ENCODE data around the gene SLC44A1. TPM values are rescaled to one million over a fixed set of nuclear protein-coding genes. Genes with fewer than 3 reads are reported as not detected.

SLC44A1 gene
- total and polyA plus RNA-seq, 5 donors from 2014 or later, result 5.8 to 19.8 (median 13.4) TPM

DNA sequence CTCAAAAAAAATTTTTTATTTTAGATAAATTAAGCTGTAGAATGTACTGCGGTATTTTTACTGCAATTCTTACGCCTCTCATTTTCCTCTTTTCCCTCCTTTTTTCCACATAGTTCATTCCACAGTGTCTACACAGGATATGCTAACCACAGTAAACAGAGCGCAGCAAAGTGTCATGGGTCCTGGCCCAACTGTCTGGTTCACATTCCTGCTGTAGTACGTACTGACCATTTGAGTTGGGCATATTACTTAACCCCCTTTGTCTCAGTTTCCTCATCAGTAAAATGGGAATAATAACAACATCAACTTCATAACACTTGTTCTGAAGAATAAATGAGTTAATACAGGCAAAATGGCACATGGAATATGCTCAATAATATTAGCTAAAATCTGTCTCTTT, 41.6 kb downstream of the SLC44A1 start:
- DNase-seq (no peak), ATAC-seq (ENCODE audit: low read depth in 2 of 2) (no peak)
- H3K4me3 Mint-ChIP-seq, result no peak overlapping the region
- H3K9me3 Mint-ChIP-seq, result no peaks in the 10 kb centered on the region
- Histone ChIP-seq H3K4me3 (ENCODE audit: low read depth, low read length) (no peak overlapping the region), H3K27me3 (ENCODE audit: control insufficient read depth, insufficient read depth, low read length) (no peaks in the 10 kb centered on the region), H3K27ac (ENCODE audit: insufficient read depth, low read length, poor library complexity, severe bottlenecking) (no peak overlapping the region), H3K4me1 (ENCODE audit: control insufficient read depth, insufficient read depth, low read length, poor library complexity, severe bottlenecking) (no peaks in the 10 kb centered on the region), H3K36me3 (ENCODE audit: control insufficient read depth, insufficient read depth, low read length) (no peaks in the 10 kb centered on the region), H3K9me3 (ENCODE audit: control insufficient read depth in 2 of 2, low read length in 2 of 2) (no peaks in the 10 kb centered on the region)
- no peaks in the 10 kb centered on the region for H3K36me3 Mint-ChIP-seq
- H3K27ac Mint-ChIP-seq, result no peak overlapping the region
- H3K4me1 Mint-ChIP-seq, result peaks cover 0 to 18% (median 13%) of the 10 kb centered on the region in 4 donors
- no peaks in the 10 kb centered on the region for H3K27me3 Mint-ChIP-seq

DNA sequence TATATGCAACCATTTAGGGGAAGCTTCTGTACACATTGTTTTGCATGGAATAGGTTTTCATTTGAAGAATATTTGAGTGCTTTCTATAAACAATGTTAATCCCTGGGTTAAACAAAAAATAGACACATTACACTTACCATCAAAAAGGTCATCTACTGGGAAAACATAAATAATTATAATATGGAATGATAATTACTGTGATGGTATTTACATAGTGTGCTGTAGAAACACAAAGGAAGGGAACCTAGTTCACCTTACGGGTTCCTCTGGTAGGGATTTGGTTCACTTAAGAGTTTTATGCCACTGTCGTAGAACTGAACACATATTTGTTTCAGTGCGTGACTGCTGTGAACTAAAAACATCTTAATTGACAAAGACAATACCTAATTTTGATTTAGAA, 44.9 kb downstream of the SLC44A1 start:
- H3K27ac Mint-ChIP-seq, result no peak overlapping the region
- DNase-seq (no peak), ATAC-seq (ENCODE audit: low read depth in 2 of 2) (no peak)
- H3K27me3 Mint-ChIP-seq, result no peaks in the 10 kb centered on the region
- H3K4me1 Mint-ChIP-seq, result peaks cover 0 to 15% (median 8%) of the 10 kb centered on the region in 4 donors
- H3K36me3 Mint-ChIP-seq, result no peaks in the 10 kb centered on the region
- H3K4me3 Mint-ChIP-seq, result no peak overlapping the region
- Histone ChIP-seq H3K36me3 (ENCODE audit: control insufficient read depth, insufficient read depth, low read length) (no peaks in the 10 kb centered on the region), H3K27me3 (ENCODE audit: control insufficient read depth, insufficient read depth, low read length) (no peaks in the 10 kb centered on the region), H3K4me1 (ENCODE audit: control insufficient read depth, insufficient read depth, low read length, poor library complexity, severe bottlenecking) (no peaks in the 10 kb centered on the region), H3K4me3 (ENCODE audit: low read depth, low read length) (no peak overlapping the region), H3K9me3 (ENCODE audit: control insufficient read depth in 2 of 2, low read length in 2 of 2) (no peaks in the 10 kb centered on the region), H3K27ac (ENCODE audit: insufficient read depth, low read length, poor library complexity, severe bottlenecking) (no peak overlapping the region)
- H3K9me3 Mint-ChIP-seq, result no peaks in the 10 kb centered on the region

- H3K4me3 Mint-ChIP-seq, result no peak overlapping the region
- no peaks in the 10 kb centered on the region for H3K36me3 Mint-ChIP-seq
- no peaks in the 10 kb centered on the region for H3K9me3 Mint-ChIP-seq
- no peaks in the 10 kb centered on the region for H3K27me3 Mint-ChIP-seq
- H3K27ac Mint-ChIP-seq, result no peak overlapping the region
- DNase-seq, result no peak
- no peak overlapping the region for H3K27ac ChIP-seq (ENCODE audit: insufficient read depth, low read length, poor library complexity, severe bottlenecking)
- no peaks in the 10 kb centered on the region for H3K27me3 ChIP-seq (ENCODE audit: control insufficient read depth, insufficient read depth, low read length)
- H3K4me1 Mint-ChIP-seq, result peaks cover 0 to 17% (median 11%) of the 10 kb centered on the region in 4 donors
- no peak for ATAC-seq (ENCODE audit: low read depth in 2 of 2)
- H3K4me1 ChIP-seq (ENCODE audit: control insufficient read depth, insufficient read depth, low read length, poor library complexity, severe bottlenecking), result no peaks in the 10 kb centered on the region
- H3K4me3 ChIP-seq (ENCODE audit: low read depth, low read length), result no peak overlapping the region
- no peaks in the 10 kb centered on the region for H3K9me3 ChIP-seq (ENCODE audit: control insufficient read depth in 2 of 2, low read length in 2 of 2)
- H3K36me3 ChIP-seq (ENCODE audit: control insufficient read depth, insufficient read depth, low read length), result no peaks in the 10 kb centered on the region
Measured at GRCh38 chr9:105290418-105290817, 46.0 kb downstream of the SLC44A1 start.

GRCh38 chr9:105290954-105291353, 46.5 kb downstream of the SLC44A1 start:
- Histone ChIP-seq H3K4me3 (ENCODE audit: low read depth, low read length) (no peak overlapping the region), H3K9me3 (ENCODE audit: control insufficient read depth in 2 of 2, low read length in 2 of 2) (no peaks in the 10 kb centered on the region), H3K36me3 (ENCODE audit: control insufficient read depth, insufficient read depth, low read length) (no peaks in the 10 kb centered on the region), H3K27me3 (ENCODE audit: control insufficient read depth, insufficient read depth, low read length) (no peaks in the 10 kb centered on the region), H3K27ac (ENCODE audit: insufficient read depth, low read length, poor library complexity, severe bottlenecking) (no peak overlapping the region), H3K4me1 (ENCODE audit: control insufficient read depth, insufficient read depth, low read length, poor library complexity, severe bottlenecking) (no peaks in the 10 kb centered on the region)
- ATAC-seq (ENCODE audit: low read depth in 2 of 2) (no peak), DNase-seq (no peak)
- H3K4me3 Mint-ChIP-seq, result no peak overlapping the region
- H3K27ac Mint-ChIP-seq, result no peak overlapping the region
- no peaks in the 10 kb centered on the region for H3K9me3 Mint-ChIP-seq
- peaks cover 0 to 15% (median 11%) of the 10 kb centered on the region in 4 donors for H3K4me1 Mint-ChIP-seq
- no peaks in the 10 kb centered on the region for H3K27me3 Mint-ChIP-seq
- no peaks in the 10 kb centered on the region for H3K36me3 Mint-ChIP-seq

DNA sequence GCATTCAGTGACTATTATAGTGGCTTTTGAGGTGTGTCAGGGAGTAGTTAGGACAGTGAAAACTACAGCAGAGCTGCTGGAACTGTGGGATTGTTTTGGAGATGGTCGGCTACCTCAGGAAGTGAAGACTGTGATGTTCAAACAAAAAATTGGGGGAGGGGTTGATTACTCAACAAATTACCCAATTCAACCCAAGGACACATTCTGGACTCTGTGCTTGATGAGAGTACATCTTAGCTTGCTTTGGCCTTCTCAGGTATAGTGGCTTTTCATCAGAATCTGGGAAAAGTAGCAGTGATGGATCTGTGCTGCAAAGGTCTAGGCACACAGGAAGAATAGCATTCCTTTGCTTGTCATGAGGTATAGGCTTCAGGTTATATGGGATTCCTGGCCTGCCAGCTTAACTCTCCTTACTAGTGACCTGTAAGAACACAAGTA, 47.0 kb downstream of the SLC44A1 start:
- ATAC-seq (ENCODE audit: low read depth in 2 of 2), result no peak
- Mint-ChIP-seq H3K4me1 (peaks cover 0 to 15% (median 10%) of the 10 kb centered on the region in 4 donors), H3K36me3 (no peaks in the 10 kb centered on the region), H3K9me3 (no peaks in the 10 kb centered on the region), H3K4me3 (no peak overlapping the region), H3K27ac (no peak overlapping the region), H3K27me3 (no peaks in the 10 kb centered on the region)
- DNase-seq, result no peak
- H3K4me3 ChIP-seq (ENCODE audit: low read depth, low read length), result no peak overlapping the region
- no peaks in the 10 kb centered on the region for H3K9me3 ChIP-seq (ENCODE audit: control insufficient read depth in 2 of 2, low read length in 2 of 2)
- no peak overlapping the region for H3K27ac ChIP-seq (ENCODE audit: insufficient read depth, low read length, poor library complexity, severe bottlenecking)
- H3K27me3 ChIP-seq (ENCODE audit: control insufficient read depth, insufficient read depth, low read length), result no peaks in the 10 kb centered on the region
- no peaks in the 10 kb centered on the region for H3K4me1 ChIP-seq (ENCODE audit: control insufficient read depth, insufficient read depth, low read length, poor library complexity, severe bottlenecking)
- H3K36me3 ChIP-seq (ENCODE audit: control insufficient read depth, insufficient read depth, low read length), result no peaks in the 10 kb centered on the region

- H3K4me3 ChIP-seq (ENCODE audit: low read depth, low read length), result no peak overlapping the region
- no peaks in the 10 kb centered on the region for H3K4me1 ChIP-seq (ENCODE audit: control insufficient read depth, insufficient read depth, low read length, poor library complexity, severe bottlenecking)
- H3K27me3 ChIP-seq (ENCODE audit: control insufficient read depth, insufficient read depth, low read length), result no peaks in the 10 kb centered on the region
- H3K27ac ChIP-seq (ENCODE audit: insufficient read depth, low read length, poor library complexity, severe bottlenecking), result no peak overlapping the region
- no peak for ATAC-seq (ENCODE audit: low read depth in 2 of 2)
- H3K9me3 Mint-ChIP-seq, result no peaks in the 10 kb centered on the region
- H3K27me3 Mint-ChIP-seq, result no peaks in the 10 kb centered on the region
- no peaks in the 10 kb centered on the region for H3K36me3 ChIP-seq (ENCODE audit: control insufficient read depth, insufficient read depth, low read length)
- H3K27ac Mint-ChIP-seq, result no peak overlapping the region
- H3K9me3 ChIP-seq (ENCODE audit: control insufficient read depth in 2 of 2, low read length in 2 of 2), result no peaks in the 10 kb centered on the region
- H3K36me3 Mint-ChIP-seq, result no peaks in the 10 kb centered on the region
- peaks cover 0 to 15% (median 10%) of the 10 kb centered on the region in 4 donors for H3K4me1 Mint-ChIP-seq
- no peak overlapping the region for H3K4me3 Mint-ChIP-seq
- no peak for DNase-seq
Measured at GRCh38 chr9:105291938-105292337, 47.5 kb downstream of the SLC44A1 start.

- H3K4me1 Mint-ChIP-seq, result peaks cover 0 to 12% (median 10%) of the 10 kb centered on the region in 4 donors
- no peaks in the 10 kb centered on the region for H3K4me1 ChIP-seq (ENCODE audit: control insufficient read depth, insufficient read depth, low read length, poor library complexity, severe bottlenecking)
- no peak overlapping the region for H3K4me3 ChIP-seq (ENCODE audit: low read depth, low read length)
- no peaks in the 10 kb centered on the region for H3K27me3 Mint-ChIP-seq
- H3K9me3 Mint-ChIP-seq, result no peaks in the 10 kb centered on the region
- no peaks in the 10 kb centered on the region for H3K36me3 Mint-ChIP-seq
- no peak overlapping the region for H3K27ac ChIP-seq (ENCODE audit: insufficient read depth, low read length, poor library complexity, severe bottlenecking)
- ATAC-seq (ENCODE audit: low read depth in 2 of 2), result no peak
- H3K27ac Mint-ChIP-seq, result no peak overlapping the region
- no peaks in the 10 kb centered on the region for H3K36me3 ChIP-seq (ENCODE audit: control insufficient read depth, insufficient read depth, low read length)
- no peaks in the 10 kb centered on the region for H3K27me3 ChIP-seq (ENCODE audit: control insufficient read depth, insufficient read depth, low read length)
- no peak for DNase-seq
- no peak overlapping the region for H3K4me3 Mint-ChIP-seq
- no peaks in the 10 kb centered on the region for H3K9me3 ChIP-seq (ENCODE audit: control insufficient read depth in 2 of 2, low read length in 2 of 2)
Measured at GRCh38 chr9:105293408-105293807, 49.0 kb downstream of the SLC44A1 start.

GRCh38 chr9:105295201-105295550, 50.7 kb downstream of the SLC44A1 start:
- Mint-ChIP-seq H3K27ac (no peak overlapping the region), H3K36me3 (peaks cover 13% of the 10 kb centered on the region), H3K4me1 (peaks cover 0 to 12% (median 10%) of the 10 kb centered on the region in 4 donors), H3K9me3 (no peaks in the 10 kb centered on the region), H3K4me3 (no peak overlapping the region), H3K27me3 (no peaks in the 10 kb centered on the region)
- H3K4me1 ChIP-seq (ENCODE audit: control insufficient read depth, insufficient read depth, low read length, poor library complexity, severe bottlenecking), result no peaks in the 10 kb centered on the region
- H3K36me3 ChIP-seq (ENCODE audit: control insufficient read depth, insufficient read depth, low read length), result peaks cover 4% of the 10 kb centered on the region
- H3K27me3 ChIP-seq (ENCODE audit: control insufficient read depth, insufficient read depth, low read length), result no peaks in the 10 kb centered on the region
- DNase-seq (no peak), ATAC-seq (ENCODE audit: low read depth in 2 of 2) (no peak)
- no peak overlapping the region for H3K4me3 ChIP-seq (ENCODE audit: low read depth, low read length)
- no peaks in the 10 kb centered on the region for H3K9me3 ChIP-seq (ENCODE audit: control insufficient read depth in 2 of 2, low read length in 2 of 2)
- H3K27ac ChIP-seq (ENCODE audit: insufficient read depth, low read length, poor library complexity, severe bottlenecking), result no peak overlapping the region

Measured in CD4-positive, CD25-positive, alpha-beta regulatory T cell (primary cell).